ENCODE measurements around the gene DTL. TPM values are rescaled to one million over a fixed set of nuclear protein-coding genes. Genes with fewer than 3 reads are reported as not detected.

Gene DTL
- total RNA-seq, 1 experiment from 2014 or later = 22.5 TPM

DNA sequence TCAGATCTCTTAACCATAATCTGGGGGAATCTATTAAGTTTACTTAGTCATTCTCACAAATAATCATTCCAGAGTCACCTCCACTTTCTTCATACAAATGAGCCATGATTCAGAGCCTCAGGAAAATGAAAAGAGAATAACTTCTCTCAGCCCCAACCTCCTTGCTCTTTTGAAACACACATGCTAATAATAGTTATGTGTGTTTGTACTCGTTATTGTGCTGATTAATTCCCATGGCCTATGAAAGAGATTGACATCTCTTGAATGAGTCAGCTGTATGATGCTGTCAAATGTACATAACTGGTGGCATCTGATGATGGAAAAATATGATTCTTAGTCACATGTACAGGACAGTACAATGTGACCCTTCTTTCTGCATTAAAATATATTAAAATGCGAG, 41.5 kb downstream of the DTL start:
- H3K27ac ChIP-seq = no peak overlapping the region
- ChIA-PET POLR2A (ENCODE audit: unreplicated experiment) (no interaction called here), CTCF (no interaction called here)
- peaks cover 24% of the 10 kb centered on the region for H3K36me3 ChIP-seq (ENCODE audit: low read depth)
- H3F3A ChIP-seq (ENCODE audit: insufficient read depth, low read depth) = no peaks in the 10 kb centered on the region
- DNase-seq = no peak
- intact Hi-C loops (cut with micrococcal nuclease; ENCODE audit: unreplicated experiment) = no loop called here
- BruUV-seq (replicated peaks) = no TSS peak
- TF ChIP-seq CTCF (conservative IDR thresholded peaks at IDR 0.05) (no peak), EZH2 (IDR thresholded peaks at IDR 0.05; ENCODE audit: low read depth) (no peak)
- H3K4me3 ChIP-seq = no peak overlapping the region
- no peaks in the 10 kb centered on the region for H4K20me1 ChIP-seq (ENCODE audit: insufficient read depth)
- no peaks in the 10 kb centered on the region for H3K79me2 ChIP-seq (ENCODE audit: low read depth)
- H3K9me2 ChIP-seq (ENCODE audit: insufficient read depth) = no peaks in the 10 kb centered on the region
- no peak overlapping the region for H3K4me2 ChIP-seq
- no peaks in the 10 kb centered on the region for H3K9me3 ChIP-seq (ENCODE audit: insufficient read depth, low read depth)
- H3K4me1 ChIP-seq (replicated peaks; ENCODE audit: insufficient read depth) = no peaks in the 10 kb centered on the region
- no peak overlapping the region for H2AFZ ChIP-seq
- no peaks in the 10 kb centered on the region for H3K27me3 ChIP-seq (ENCODE audit: insufficient read depth, low read depth)

DNA sequence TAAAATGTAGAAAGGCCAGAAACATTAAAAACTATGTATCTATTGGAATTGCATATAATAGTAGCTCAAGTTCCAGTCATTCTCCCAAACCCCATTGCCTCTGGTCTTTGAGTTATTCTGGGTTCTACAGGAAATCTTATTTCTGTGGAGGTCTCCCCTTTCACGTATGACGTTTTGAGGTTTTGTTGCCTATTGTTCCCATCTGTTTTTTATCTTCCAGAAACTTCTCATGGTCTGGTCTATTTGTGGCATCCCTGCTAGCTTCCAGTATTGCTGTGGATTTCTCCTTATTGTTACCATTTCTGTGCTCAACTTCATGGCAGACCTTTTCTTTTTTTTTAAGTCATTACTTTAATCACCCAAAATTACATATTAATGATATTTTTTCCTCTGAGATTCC, 43.3 kb downstream of the DTL start:
- intact Hi-C loops (cut with micrococcal nuclease; ENCODE audit: unreplicated experiment) = no loop called here
- ChIA-PET POLR2A (ENCODE audit: unreplicated experiment) (no interaction called here), CTCF (interaction anchor here (0.7 kb wide), 1 partner anchor 381 kb away, joined by 3 read pairs; no protein-coding TSS in a partner anchor)
- Histone ChIP-seq H3K79me2 (ENCODE audit: low read depth) (no peaks in the 10 kb centered on the region), H3F3A (ENCODE audit: insufficient read depth, low read depth) (no peaks in the 10 kb centered on the region), H3K4me2 (no peak overlapping the region), H3K36me3 (ENCODE audit: low read depth) (peaks cover 18% of the 10 kb centered on the region), H2AFZ (no peak overlapping the region), H3K9me3 (ENCODE audit: insufficient read depth, low read depth) (no peaks in the 10 kb centered on the region), H3K4me3 (no peak overlapping the region), H3K9me2 (ENCODE audit: insufficient read depth) (no peaks in the 10 kb centered on the region), H3K27ac (no peak overlapping the region), H4K20me1 (ENCODE audit: insufficient read depth) (no peaks in the 10 kb centered on the region), H3K27me3 (ENCODE audit: insufficient read depth, low read depth) (no peaks in the 10 kb centered on the region), H3K4me1 (replicated peaks; ENCODE audit: insufficient read depth) (no peaks in the 10 kb centered on the region)
- no TSS peak for BruUV-seq (replicated peaks)
- TF ChIP-seq EZH2 (IDR thresholded peaks at IDR 0.05; ENCODE audit: low read depth) (no peak), CTCF (conservative IDR thresholded peaks at IDR 0.05) (no peak)
- DNase-seq = no peak

DNA sequence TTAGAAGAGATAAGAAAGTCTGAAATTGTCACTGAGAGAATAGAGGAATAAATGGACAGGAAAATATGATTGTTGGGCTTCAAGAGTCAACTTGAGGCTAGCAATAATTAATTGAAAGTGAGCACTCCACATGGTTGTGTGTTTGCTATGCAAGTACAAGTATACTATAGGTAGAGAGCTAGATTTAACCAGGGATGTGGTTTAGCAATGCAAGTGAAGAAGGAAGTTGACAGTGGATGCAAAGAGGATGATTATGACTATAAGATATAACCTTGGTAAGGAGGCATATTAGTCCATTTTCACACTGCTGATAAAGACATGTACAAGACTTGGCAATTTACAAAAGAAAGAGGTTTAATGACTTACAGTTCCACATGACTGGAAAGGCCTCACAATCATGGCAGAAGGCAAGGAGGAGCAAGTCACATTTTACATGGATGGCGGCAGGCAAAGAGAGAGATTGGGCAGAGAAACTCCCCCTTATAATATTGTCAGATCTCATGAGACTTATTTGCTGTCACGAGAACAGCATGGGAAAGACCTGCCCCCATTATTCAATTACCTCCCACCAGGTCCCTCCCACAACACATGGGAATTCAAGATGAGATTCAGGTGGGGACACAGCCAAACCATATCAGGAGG, 47.3 kb downstream of the DTL start:
- H2AFZ ChIP-seq = no peak overlapping the region
- no TSS peak for BruUV-seq (replicated peaks)
- no peaks in the 10 kb centered on the region for H3K79me2 ChIP-seq (ENCODE audit: low read depth)
- ChIA-PET POLR2A (ENCODE audit: unreplicated experiment) (no interaction called here), CTCF (no interaction called here)
- no peak for TF ChIP-seq CTCF (conservative IDR thresholded peaks at IDR 0.05)
- TF ChIP-seq EZH2 (IDR thresholded peaks at IDR 0.05; ENCODE audit: low read depth) = no peak
- H3K36me3 ChIP-seq (ENCODE audit: low read depth) = peaks cover 10% of the 10 kb centered on the region
- no peaks in the 10 kb centered on the region for H3K27me3 ChIP-seq (ENCODE audit: insufficient read depth, low read depth)
- no peak for DNase-seq
- H3K9me3 ChIP-seq (ENCODE audit: insufficient read depth, low read depth) = no peaks in the 10 kb centered on the region
- no peak overlapping the region for H3K4me2 ChIP-seq
- H3K4me3 ChIP-seq = no peak overlapping the region
- intact Hi-C loops (cut with micrococcal nuclease; ENCODE audit: unreplicated experiment) = no loop called here
- H4K20me1 ChIP-seq (ENCODE audit: insufficient read depth) = no peaks in the 10 kb centered on the region
- H3K27ac ChIP-seq = no peak overlapping the region
- H3K9me2 ChIP-seq (ENCODE audit: insufficient read depth) = no peaks in the 10 kb centered on the region
- no peaks in the 10 kb centered on the region for H3F3A ChIP-seq (ENCODE audit: insufficient read depth, low read depth)
- H3K4me1 ChIP-seq (replicated peaks; ENCODE audit: insufficient read depth) = no peaks in the 10 kb centered on the region
